ENCODE measurements around the gene TADA2B. TPM values are rescaled to one million over a fixed set of nuclear protein-coding genes. Genes with fewer than 3 reads are reported as not detected.

TADA2B gene
- total RNA-seq, 4 donors from 2014 or later, result 11.7 to 30.0 (median 13.1) TPM

GRCh38 chr4:7074426-7074825 is 31.3 kb downstream of the TADA2B start:
- no peak for TF ChIP-seq CTCF (IDR thresholded peaks at IDR 0.05; ENCODE audit: low read depth)

GRCh38 chr4:7075962-7076695 is 33.0 kb downstream of the TADA2B start:
- TF ChIP-seq CTCF (IDR thresholded peaks at IDR 0.05; ENCODE audit: low read depth), result no peak

GRCh38 chr4:7076696-7077082 is 33.5 kb downstream of the TADA2B start:
- no peak for TF ChIP-seq CTCF (IDR thresholded peaks at IDR 0.05; ENCODE audit: low read depth)

- TF ChIP-seq CTCF (IDR thresholded peaks at IDR 0.05; ENCODE audit: low read depth), result no peak
Measured at GRCh38 chr4:7077371-7077770, 34.2 kb downstream of the TADA2B start.

GRCh38 chr4:7078025-7078424 is 34.9 kb downstream of the TADA2B start:
- TF ChIP-seq CTCF (IDR thresholded peaks at IDR 0.05; ENCODE audit: low read depth), result no peak

- no peak for TF ChIP-seq CTCF (IDR thresholded peaks at IDR 0.05; ENCODE audit: low read depth)
Measured at GRCh38 chr4:7083597-7084563, 40.7 kb downstream of the TADA2B start.

GRCh38 chr4:7086384-7086783 is 43.2 kb downstream of the TADA2B start:
- TF ChIP-seq CTCF (IDR thresholded peaks at IDR 0.05; ENCODE audit: low read depth), result no peak
